ENCODE measurements around the gene NOVA2. TPM values are rescaled to one million over a fixed set of nuclear protein-coding genes. Genes with fewer than 3 reads are reported as not detected.

Gene NOVA2
- polyA plus RNA-seq, 1 donor: 2.5 TPM

GRCh38 chr19:45940515-45940805 is 33.2 kb downstream of the NOVA2 start:
- no peak for DNase-seq
- Histone ChIP-seq H3K4me3 (ENCODE audit: low read length) (no peak overlapping the region), H3K9me3 (ENCODE audit: control insufficient read depth, low read depth, low read length) (peaks cover 12% of the 10 kb centered on the region), H3K27me3 (ENCODE audit: control insufficient read depth, insufficient read depth, low read length) (peaks cover 67% of the 10 kb centered on the region), H3K36me3 (ENCODE audit: control insufficient read depth, insufficient read depth, low read length) (no peaks in the 10 kb centered on the region), H3K27ac (ENCODE audit: low read length) (no peak overlapping the region), H3K4me1 (ENCODE audit: control insufficient read depth, insufficient read depth, low read length) (no peaks in the 10 kb centered on the region)
- WGBS (ENCODE audit: insufficient coverage, low lambda C conversion rate): no CpG with 5 or more reads among the region's 32 CpGs

- H3K36me3 ChIP-seq (ENCODE audit: control insufficient read depth, insufficient read depth, low read length): no peaks in the 10 kb centered on the region
- H3K9me3 ChIP-seq (ENCODE audit: control insufficient read depth, low read depth, low read length): peaks cover 12% of the 10 kb centered on the region
- no peak overlapping the region for H3K4me3 ChIP-seq (ENCODE audit: low read length)
- no peak overlapping the region for H3K27ac ChIP-seq (ENCODE audit: low read length)
- WGBS (ENCODE audit: insufficient coverage, low lambda C conversion rate): no CpG with 5 or more reads among the region's 67 CpGs
- H3K4me1 ChIP-seq (ENCODE audit: control insufficient read depth, insufficient read depth, low read length): no peaks in the 10 kb centered on the region
- DNase-seq: no peak
- H3K27me3 ChIP-seq (ENCODE audit: control insufficient read depth, insufficient read depth, low read length): peaks cover 71% of the 10 kb centered on the region
Measured at GRCh38 chr19:45939792-45940514, 33.7 kb downstream of the NOVA2 start.

DNA sequence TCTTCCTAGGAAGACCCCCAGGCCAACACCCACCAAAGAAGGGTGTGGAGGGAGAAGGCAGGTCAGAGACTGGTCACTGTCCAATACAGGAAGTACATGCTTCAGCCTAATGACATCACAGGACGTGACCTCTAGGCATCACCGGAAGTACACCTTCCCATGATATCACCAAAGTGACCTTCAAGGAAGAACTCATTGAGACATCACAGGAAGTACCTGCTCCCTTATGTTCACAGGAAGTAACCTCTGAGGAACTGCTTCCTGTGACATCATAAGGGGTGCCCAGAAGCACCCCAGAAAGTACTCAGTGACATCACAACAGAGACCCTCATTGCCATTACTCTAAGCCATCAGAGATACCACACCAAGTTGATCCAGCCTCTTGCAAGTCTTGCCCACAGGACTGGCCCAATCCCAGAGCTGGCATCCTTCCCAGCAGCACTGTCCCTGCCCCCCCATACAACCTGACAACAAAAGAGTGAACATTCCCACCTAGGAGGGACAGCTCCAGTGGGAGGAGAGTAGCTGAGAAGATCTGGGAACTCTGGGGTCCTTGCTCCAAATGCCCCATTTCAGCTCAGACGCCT is 34.8 kb downstream of the NOVA2 start:
- H3K36me3 ChIP-seq (ENCODE audit: control insufficient read depth, insufficient read depth, low read length): no peaks in the 10 kb centered on the region
- no CpG with 5 or more reads among the region's 3 CpGs for WGBS (ENCODE audit: insufficient coverage, low lambda C conversion rate)
- H3K27me3 ChIP-seq (ENCODE audit: control insufficient read depth, insufficient read depth, low read length): peaks cover 79% of the 10 kb centered on the region
- H3K4me3 ChIP-seq (ENCODE audit: low read length): no peak overlapping the region
- no peak overlapping the region for H3K27ac ChIP-seq (ENCODE audit: low read length)
- no peak for DNase-seq
- peaks cover 12% of the 10 kb centered on the region for H3K9me3 ChIP-seq (ENCODE audit: control insufficient read depth, low read depth, low read length)
- no peaks in the 10 kb centered on the region for H3K4me1 ChIP-seq (ENCODE audit: control insufficient read depth, insufficient read depth, low read length)

- Histone ChIP-seq H3K27me3 (ENCODE audit: control insufficient read depth, insufficient read depth, low read length) (peaks cover 60% of the 10 kb centered on the region), H3K9me3 (ENCODE audit: control insufficient read depth, low read depth, low read length) (peaks cover 6% of the 10 kb centered on the region), H3K4me1 (ENCODE audit: control insufficient read depth, insufficient read depth, low read length) (no peaks in the 10 kb centered on the region), H3K27ac (ENCODE audit: low read length) (no peak overlapping the region), H3K36me3 (ENCODE audit: control insufficient read depth, insufficient read depth, low read length) (no peaks in the 10 kb centered on the region), H3K4me3 (ENCODE audit: low read length) (no peak overlapping the region)
- WGBS (ENCODE audit: insufficient coverage, low lambda C conversion rate): no CpG with 5 or more reads among the region's 19 CpGs
- no peak for DNase-seq
Measured at GRCh38 chr19:45935267-45935666, 38.4 kb downstream of the NOVA2 start.

GRCh38 chr19:45934551-45935230 is 39.0 kb downstream of the NOVA2 start:
- Histone ChIP-seq H3K27me3 (ENCODE audit: control insufficient read depth, insufficient read depth, low read length) (peaks cover 57% of the 10 kb centered on the region), H3K27ac (ENCODE audit: low read length) (no peak overlapping the region), H3K36me3 (ENCODE audit: control insufficient read depth, insufficient read depth, low read length) (no peaks in the 10 kb centered on the region), H3K4me1 (ENCODE audit: control insufficient read depth, insufficient read depth, low read length) (no peaks in the 10 kb centered on the region), H3K4me3 (ENCODE audit: low read length) (no peak overlapping the region), H3K9me3 (ENCODE audit: control insufficient read depth, low read depth, low read length) (peaks cover 3% of the 10 kb centered on the region)
- DNase-seq: no peak
- no CpG with 5 or more reads among the region's 19 CpGs for WGBS (ENCODE audit: insufficient coverage, low lambda C conversion rate)

DNA sequence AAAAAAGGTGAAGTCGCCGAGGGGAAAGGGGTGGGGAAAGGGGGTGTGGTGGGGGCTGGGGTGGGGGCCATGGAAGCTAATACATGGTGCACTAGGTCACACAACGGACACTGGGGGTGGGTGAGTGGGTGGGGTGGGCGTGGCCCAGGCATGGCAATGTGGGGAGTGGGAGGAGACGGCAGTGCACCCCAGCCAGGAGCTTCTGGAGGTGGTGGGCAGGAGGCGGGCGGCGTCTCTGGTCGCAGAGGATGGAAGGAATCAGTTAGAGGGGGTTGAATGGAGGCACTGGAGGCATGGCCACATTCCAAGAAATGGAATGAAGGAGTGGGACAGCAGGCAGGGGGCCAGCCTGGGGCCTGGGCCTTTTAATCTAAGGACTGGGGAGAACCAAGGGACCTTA is 39.9 kb downstream of the NOVA2 start:
- H3K27ac ChIP-seq (ENCODE audit: low read length): no peak overlapping the region
- H3K36me3 ChIP-seq (ENCODE audit: control insufficient read depth, insufficient read depth, low read length): no peaks in the 10 kb centered on the region
- H3K4me1 ChIP-seq (ENCODE audit: control insufficient read depth, insufficient read depth, low read length): no peaks in the 10 kb centered on the region
- no peaks in the 10 kb centered on the region for H3K9me3 ChIP-seq (ENCODE audit: control insufficient read depth, low read depth, low read length)
- WGBS (ENCODE audit: insufficient coverage, low lambda C conversion rate): no CpG with 5 or more reads among the region's 9 CpGs
- DNase-seq: no peak
- H3K27me3 ChIP-seq (ENCODE audit: control insufficient read depth, insufficient read depth, low read length): peaks cover 50% of the 10 kb centered on the region
- H3K4me3 ChIP-seq (ENCODE audit: low read length): no peak overlapping the region

GRCh38 chr19:45931055-45931454 is 42.6 kb downstream of the NOVA2 start:
- Histone ChIP-seq H3K9me3 (ENCODE audit: control insufficient read depth, low read depth, low read length) (no peaks in the 10 kb centered on the region), H3K27ac (ENCODE audit: low read length) (no peak overlapping the region), H3K4me1 (ENCODE audit: control insufficient read depth, insufficient read depth, low read length) (no peaks in the 10 kb centered on the region), H3K27me3 (ENCODE audit: control insufficient read depth, insufficient read depth, low read length) (peaks cover 26% of the 10 kb centered on the region), H3K4me3 (ENCODE audit: low read length) (no peak overlapping the region), H3K36me3 (ENCODE audit: control insufficient read depth, insufficient read depth, low read length) (no peaks in the 10 kb centered on the region)
- no peak for DNase-seq
- WGBS (ENCODE audit: insufficient coverage, low lambda C conversion rate): 83% methylated on average over 1 of the region's 3 CpGs

- Histone ChIP-seq H3K9me3 (ENCODE audit: control insufficient read depth, low read depth, low read length) (no peaks in the 10 kb centered on the region), H3K27ac (ENCODE audit: low read length) (no peak overlapping the region), H3K4me3 (ENCODE audit: low read length) (no peak overlapping the region), H3K36me3 (ENCODE audit: control insufficient read depth, insufficient read depth, low read length) (no peaks in the 10 kb centered on the region), H3K27me3 (ENCODE audit: control insufficient read depth, insufficient read depth, low read length) (peaks cover 13% of the 10 kb centered on the region), H3K4me1 (ENCODE audit: control insufficient read depth, insufficient read depth, low read length) (no peaks in the 10 kb centered on the region)
- no peak for DNase-seq
- 80% methylated on average over 1 of the region's 2 CpGs for WGBS (ENCODE audit: insufficient coverage, low lambda C conversion rate)
Measured at GRCh38 chr19:45929247-45929646, 44.4 kb downstream of the NOVA2 start.

- 33% methylated on average over 4 of the region's 33 CpGs for WGBS (ENCODE audit: insufficient coverage, low lambda C conversion rate)
Measured at GRCh38 chr19:45927565-45928261, 46.0 kb downstream of the NOVA2 start.

GRCh38 chr19:45924891-45925447 is 48.7 kb downstream of the NOVA2 start:
- no peaks in the 10 kb centered on the region for H3K9me3 ChIP-seq (ENCODE audit: control insufficient read depth, low read depth, low read length)
- H3K4me3 ChIP-seq (ENCODE audit: low read length): no peak overlapping the region
- no peak overlapping the region for H3K27ac ChIP-seq (ENCODE audit: low read length)
- no peaks in the 10 kb centered on the region for H3K36me3 ChIP-seq (ENCODE audit: control insufficient read depth, insufficient read depth, low read length)
- peaks cover 6% of the 10 kb centered on the region for H3K27me3 ChIP-seq (ENCODE audit: control insufficient read depth, insufficient read depth, low read length)
- H3K4me1 ChIP-seq (ENCODE audit: control insufficient read depth, insufficient read depth, low read length): no peaks in the 10 kb centered on the region
- WGBS (ENCODE audit: insufficient coverage, low lambda C conversion rate): no CpG with 5 or more reads among the region's 6 CpGs
- DNase-seq: no peak

More at GRCh38 chr19:45927565-45928261, 46.0 kb downstream of the NOVA2 start:
- Histone ChIP-seq H3K27ac (ENCODE audit: low read length) (no peak overlapping the region), H3K4me3 (ENCODE audit: low read length) (no peak overlapping the region), H3K27me3 (ENCODE audit: control insufficient read depth, insufficient read depth, low read length) (peaks cover 8% of the 10 kb centered on the region), H3K9me3 (ENCODE audit: control insufficient read depth, low read depth, low read length) (no peaks in the 10 kb centered on the region), H3K36me3 (ENCODE audit: control insufficient read depth, insufficient read depth, low read length) (no peaks in the 10 kb centered on the region), H3K4me1 (ENCODE audit: control insufficient read depth, insufficient read depth, low read length) (no peaks in the 10 kb centered on the region)
- DNase-seq: peak; percentile 86 to 92
